WTC11 (cell line): ENCODE results near the gene RABL3. TPM values are rescaled to one million over a fixed set of nuclear protein-coding genes. Genes with fewer than 3 reads are reported as not detected.

Source experiments
- ATAC-seq: fragments of 200-7000 bp; cut with Tn5 transposase; 2 replicates; pipeline ENCODE4 v1.10.0; 2021; ENCODE audit warnings: mild to moderate bottlenecking, moderate library complexity
- CTCF ChIA-PET: fragments of 300-600 bp; sonication (Branson Sonifier 250); formaldehyde crosslinking; loops from one replicate; lab custom pipeline; 2021; ENCODE audit warnings: antibody characterized with exemption; lab: Charles Lee
- POLR2A ChIA-PET: fragments of 350-600 bp; sonication (Branson Sonifier 250); formaldehyde crosslinking; loops from one replicate; lab custom pipeline; 2021; ENCODE audit warnings: antibody characterized with exemption; lab: Charles Lee
- DNase-seq: peaks from one replicate; pipeline ENCODE4 v3.0.0; 2021; ENCODE audit warnings: low spot score
- H3K27ac Mint-ChIP-seq: 2 replicates; pipeline ENCODE4 v1.8.0; 2021; ENCODE audit warnings: mixed read lengths
- H3K27me3 Mint-ChIP-seq: 2 replicates; pipeline ENCODE4 v1.8.0; 2021; ENCODE audit warnings: low read depth, mild to moderate bottlenecking, moderate library complexity, mixed read lengths
- H3K36me3 Mint-ChIP-seq: 2 replicates; pipeline ENCODE4 v1.8.0; 2021; ENCODE audit warnings: mixed read lengths
- H3K4me1 Mint-ChIP-seq: 2 replicates; pipeline ENCODE4 v1.8.0; 2022; ENCODE audit warnings: mixed read lengths
- H3K4me3 Mint-ChIP-seq: 2 replicates; pipeline ENCODE4 v1.8.0; 2021; ENCODE audit warnings: mild to moderate bottlenecking, moderate library complexity, mixed read lengths
- H3K9me3 Mint-ChIP-seq: 2 replicates; pipeline ENCODE4 v1.8.0; 2021; ENCODE audit warnings: mixed read lengths
- NR2C2 ChIP-seq: sonication (generic); formaldehyde crosslinking; IDR thresholded peaks from 2 replicates; pipeline ENCODE4 v1.8.0; 2022; ENCODE audit warnings: mild to moderate bottlenecking, missing genetic modification reagents
- PRDM15 ChIP-seq: sonication (generic); formaldehyde crosslinking; IDR thresholded peaks from 2 replicates; pipeline ENCODE4 v1.8.0; 2022; ENCODE audit warnings: missing genetic modification reagents
- PREB ChIP-seq: sonication (generic); formaldehyde crosslinking; IDR thresholded peaks from 2 replicates; pipeline ENCODE4 v1.8.1; 2022; ENCODE audit warnings: mild to moderate bottlenecking, missing genetic modification reagents, moderate library complexity, borderline replicate concordance
- RELA ChIP-seq: sonication (generic); formaldehyde crosslinking; IDR thresholded peaks from 2 replicates; pipeline ENCODE4 v1.8.1; 2022; ENCODE audit warnings: missing genetic modification reagents, mild to moderate bottlenecking, borderline replicate concordance
- USF1 ChIP-seq: sonication (generic); formaldehyde crosslinking; IDR thresholded peaks from 2 replicates; pipeline ENCODE4 v1.8.0; 2022; ENCODE audit warnings: mild to moderate bottlenecking, missing genetic modification reagents
- ZNF121 ChIP-seq: sonication (generic); formaldehyde crosslinking; IDR thresholded peaks from 2 replicates; pipeline ENCODE4 v1.8.0; 2023; ENCODE audit warnings: missing genetic modification reagents
- ZNF317 ChIP-seq: sonication (generic); formaldehyde crosslinking; IDR thresholded peaks from 2 replicates; pipeline ENCODE4 v1.8.1; 2023; ENCODE audit warnings: low read depth, mild to moderate bottlenecking, moderate library complexity, missing genetic modification reagents, borderline replicate concordance
- total RNA-seq: library from RNA; stranded (reverse); gene quantifications from 3 replicates; pipeline ENCODE4 v1.2.3, GENCODE V29; 2021
- TF ChIP-seq, protein P1 (sequence below): fragments of 250-450 bp; sonication (Bioruptor Pico); IDR thresholded peaks from 2 replicates; pipeline ENCODE4 v1.9.0; 2021; ENCODE audit warnings: mild to moderate bottlenecking, borderline replicate concordance
- TF ChIP-seq, protein P2 (sequence below): sonication (generic); formaldehyde crosslinking; IDR thresholded peaks from 2 replicates; pipeline ENCODE4 v1.8.0; 2023; ENCODE audit warnings: mild to moderate bottlenecking, missing genetic modification reagents
- TF ChIP-seq, protein P3 (sequence below): sonication (generic); formaldehyde crosslinking; conservative IDR thresholded peaks from 2 replicates; pipeline ENCODE4 v1.8.1; 2023; ENCODE audit warnings: mild to moderate bottlenecking, low read depth, missing genetic modification reagents, moderate library complexity

Gene RABL3
- total RNA-seq, 1 experiment from 2014 or later, result 18.2 TPM

DNA sequence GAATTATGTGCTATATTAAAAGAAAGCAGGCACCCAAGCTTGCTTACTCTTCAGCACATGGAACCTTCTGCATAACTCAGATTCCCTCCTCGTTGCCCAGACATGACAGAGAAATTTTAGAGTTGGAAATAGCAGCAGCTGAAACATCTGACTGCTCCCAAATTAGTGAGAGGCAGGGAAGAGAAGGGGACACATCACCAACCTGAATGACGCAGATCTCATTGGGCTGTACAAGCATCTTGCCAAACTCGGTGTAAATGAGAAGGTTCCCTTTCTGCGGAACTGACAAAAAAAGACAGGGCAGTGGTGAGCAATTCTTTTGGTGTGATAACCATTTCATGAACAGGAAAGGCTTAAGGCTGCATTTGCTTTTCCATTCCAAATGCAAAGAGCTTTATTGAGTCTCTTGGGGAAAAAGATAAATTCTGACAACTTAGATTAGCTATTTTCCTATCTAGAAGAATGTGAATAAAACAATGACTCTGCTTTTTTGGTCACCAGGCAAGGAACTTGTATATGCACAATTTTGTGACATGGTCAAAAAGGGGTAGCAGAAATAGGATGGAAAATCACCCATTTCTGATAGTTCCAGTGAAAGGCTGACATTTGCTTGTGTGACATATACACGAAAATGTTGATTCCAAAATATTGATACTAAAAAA lies 95.4 kb downstream of the RABL3 start (continued):
- TF ChIP-seq, protein P1, sequence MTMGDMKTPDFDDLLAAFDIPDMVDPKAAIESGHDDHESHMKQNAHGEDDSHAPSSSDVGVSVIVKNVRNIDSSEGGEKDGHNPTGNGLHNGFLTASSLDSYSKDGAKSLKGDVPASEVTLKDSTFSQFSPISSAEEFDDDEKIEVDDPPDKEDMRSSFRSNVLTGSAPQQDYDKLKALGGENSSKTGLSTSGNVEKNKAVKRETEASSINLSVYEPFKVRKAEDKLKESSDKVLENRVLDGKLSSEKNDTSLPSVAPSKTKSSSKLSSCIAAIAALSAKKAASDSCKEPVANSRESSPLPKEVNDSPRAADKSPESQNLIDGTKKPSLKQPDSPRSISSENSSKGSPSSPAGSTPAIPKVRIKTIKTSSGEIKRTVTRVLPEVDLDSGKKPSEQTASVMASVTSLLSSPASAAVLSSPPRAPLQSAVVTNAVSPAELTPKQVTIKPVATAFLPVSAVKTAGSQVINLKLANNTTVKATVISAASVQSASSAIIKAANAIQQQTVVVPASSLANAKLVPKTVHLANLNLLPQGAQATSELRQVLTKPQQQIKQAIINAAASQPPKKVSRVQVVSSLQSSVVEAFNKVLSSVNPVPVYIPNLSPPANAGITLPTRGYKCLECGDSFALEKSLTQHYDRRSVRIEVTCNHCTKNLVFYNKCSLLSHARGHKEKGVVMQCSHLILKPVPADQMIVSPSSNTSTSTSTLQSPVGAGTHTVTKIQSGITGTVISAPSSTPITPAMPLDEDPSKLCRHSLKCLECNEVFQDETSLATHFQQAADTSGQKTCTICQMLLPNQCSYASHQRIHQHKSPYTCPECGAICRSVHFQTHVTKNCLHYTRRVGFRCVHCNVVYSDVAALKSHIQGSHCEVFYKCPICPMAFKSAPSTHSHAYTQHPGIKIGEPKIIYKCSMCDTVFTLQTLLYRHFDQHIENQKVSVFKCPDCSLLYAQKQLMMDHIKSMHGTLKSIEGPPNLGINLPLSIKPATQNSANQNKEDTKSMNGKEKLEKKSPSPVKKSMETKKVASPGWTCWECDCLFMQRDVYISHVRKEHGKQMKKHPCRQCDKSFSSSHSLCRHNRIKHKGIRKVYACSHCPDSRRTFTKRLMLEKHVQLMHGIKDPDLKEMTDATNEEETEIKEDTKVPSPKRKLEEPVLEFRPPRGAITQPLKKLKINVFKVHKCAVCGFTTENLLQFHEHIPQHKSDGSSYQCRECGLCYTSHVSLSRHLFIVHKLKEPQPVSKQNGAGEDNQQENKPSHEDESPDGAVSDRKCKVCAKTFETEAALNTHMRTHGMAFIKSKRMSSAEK, result no peak
- no peak for TF ChIP-seq PRDM15 (CRISPR knock-in tag)
- no peak for TF ChIP-seq USF1 (CRISPR knock-in tag)
- TF ChIP-seq, protein P2, sequence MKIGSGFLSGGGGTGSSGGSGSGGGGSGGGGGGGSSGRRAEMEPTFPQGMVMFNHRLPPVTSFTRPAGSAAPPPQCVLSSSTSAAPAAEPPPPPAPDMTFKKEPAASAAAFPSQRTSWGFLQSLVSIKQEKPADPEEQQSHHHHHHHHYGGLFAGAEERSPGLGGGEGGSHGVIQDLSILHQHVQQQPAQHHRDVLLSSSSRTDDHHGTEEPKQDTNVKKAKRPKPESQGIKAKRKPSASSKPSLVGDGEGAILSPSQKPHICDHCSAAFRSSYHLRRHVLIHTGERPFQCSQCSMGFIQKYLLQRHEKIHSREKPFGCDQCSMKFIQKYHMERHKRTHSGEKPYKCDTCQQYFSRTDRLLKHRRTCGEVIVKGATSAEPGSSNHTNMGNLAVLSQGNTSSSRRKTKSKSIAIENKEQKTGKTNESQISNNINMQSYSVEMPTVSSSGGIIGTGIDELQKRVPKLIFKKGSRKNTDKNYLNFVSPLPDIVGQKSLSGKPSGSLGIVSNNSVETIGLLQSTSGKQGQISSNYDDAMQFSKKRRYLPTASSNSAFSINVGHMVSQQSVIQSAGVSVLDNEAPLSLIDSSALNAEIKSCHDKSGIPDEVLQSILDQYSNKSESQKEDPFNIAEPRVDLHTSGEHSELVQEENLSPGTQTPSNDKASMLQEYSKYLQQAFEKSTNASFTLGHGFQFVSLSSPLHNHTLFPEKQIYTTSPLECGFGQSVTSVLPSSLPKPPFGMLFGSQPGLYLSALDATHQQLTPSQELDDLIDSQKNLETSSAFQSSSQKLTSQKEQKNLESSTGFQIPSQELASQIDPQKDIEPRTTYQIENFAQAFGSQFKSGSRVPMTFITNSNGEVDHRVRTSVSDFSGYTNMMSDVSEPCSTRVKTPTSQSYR (CRISPR knock-in tag), result no peak
- TF ChIP-seq NR2C2, result no peak

GRCh38 chr3:120645083-120645845 lies 97.1 kb downstream of the RABL3 start:
- Mint-ChIP-seq H3K27ac (no peak overlapping the region), H3K27me3 (no peaks in the 10 kb centered on the region), H3K4me3 (no peak overlapping the region), H3K9me3 (no peaks in the 10 kb centered on the region), H3K36me3 (no peaks in the 10 kb centered on the region), H3K4me1 (peaks cover 11% of the 10 kb centered on the region)
- no peak for DNase-seq
- POLR2A ChIA-PET, result no interaction called here
- ATAC-seq, result no peak
- CTCF ChIA-PET, result interaction anchor here (0.6 to 1.3 kb wide), 2 partner anchors 11 to 140 kb away, joined by 3 read pairs; no protein-coding TSS in a partner anchor
- no peak for TF ChIP-seq ZNF317 (CRISPR knock-in tag)
- TF ChIP-seq RELA (CRISPR knock-in tag), result no peak
- no peak for TF ChIP-seq PREB (CRISPR knock-in tag)
- TF ChIP-seq, protein P3, sequence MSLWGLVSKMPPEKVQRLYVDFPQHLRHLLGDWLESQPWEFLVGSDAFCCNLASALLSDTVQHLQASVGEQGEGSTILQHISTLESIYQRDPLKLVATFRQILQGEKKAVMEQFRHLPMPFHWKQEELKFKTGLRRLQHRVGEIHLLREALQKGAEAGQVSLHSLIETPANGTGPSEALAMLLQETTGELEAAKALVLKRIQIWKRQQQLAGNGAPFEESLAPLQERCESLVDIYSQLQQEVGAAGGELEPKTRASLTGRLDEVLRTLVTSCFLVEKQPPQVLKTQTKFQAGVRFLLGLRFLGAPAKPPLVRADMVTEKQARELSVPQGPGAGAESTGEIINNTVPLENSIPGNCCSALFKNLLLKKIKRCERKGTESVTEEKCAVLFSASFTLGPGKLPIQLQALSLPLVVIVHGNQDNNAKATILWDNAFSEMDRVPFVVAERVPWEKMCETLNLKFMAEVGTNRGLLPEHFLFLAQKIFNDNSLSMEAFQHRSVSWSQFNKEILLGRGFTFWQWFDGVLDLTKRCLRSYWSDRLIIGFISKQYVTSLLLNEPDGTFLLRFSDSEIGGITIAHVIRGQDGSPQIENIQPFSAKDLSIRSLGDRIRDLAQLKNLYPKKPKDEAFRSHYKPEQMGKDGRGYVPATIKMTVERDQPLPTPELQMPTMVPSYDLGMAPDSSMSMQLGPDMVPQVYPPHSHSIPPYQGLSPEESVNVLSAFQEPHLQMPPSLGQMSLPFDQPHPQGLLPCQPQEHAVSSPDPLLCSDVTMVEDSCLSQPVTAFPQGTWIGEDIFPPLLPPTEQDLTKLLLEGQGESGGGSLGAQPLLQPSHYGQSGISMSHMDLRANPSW, result no peak
- 0 out of 2 replicates have a peak, but pooled peaks have one; percentile 15 for TF ChIP-seq ZNF121 (CRISPR knock-in tag)
